HG02759 (cell line): Measurements from ENCODE around the gene ATP7B.

Experiments used
- ATAC-seq: cut with Tn5 transposase; IDR thresholded peaks from one replicate; pipeline ENCODE4 v1.9.1; 2021; ENCODE audit warnings: mild to moderate bottlenecking, moderate library complexity; ENCODE audit not compliant: unreplicated experiment

ATP7B gene

GRCh38 chr13:51900471-51900870 lies 110.8 kb downstream of the ATP7B start:
- ATAC-seq = no peak

GRCh38 chr13:51895906-51896888 lies 115.1 kb downstream of the ATP7B start:
- ATAC-seq = peak; percentile 78

- no peak for ATAC-seq
These were observed 117.0 kb downstream of the ATP7B start for GRCh38 chr13:51894239-51894638.

- no peak for ATAC-seq
These were observed 118.6 kb downstream of the ATP7B start for GRCh38 chr13:51892657-51893056.

DNA sequence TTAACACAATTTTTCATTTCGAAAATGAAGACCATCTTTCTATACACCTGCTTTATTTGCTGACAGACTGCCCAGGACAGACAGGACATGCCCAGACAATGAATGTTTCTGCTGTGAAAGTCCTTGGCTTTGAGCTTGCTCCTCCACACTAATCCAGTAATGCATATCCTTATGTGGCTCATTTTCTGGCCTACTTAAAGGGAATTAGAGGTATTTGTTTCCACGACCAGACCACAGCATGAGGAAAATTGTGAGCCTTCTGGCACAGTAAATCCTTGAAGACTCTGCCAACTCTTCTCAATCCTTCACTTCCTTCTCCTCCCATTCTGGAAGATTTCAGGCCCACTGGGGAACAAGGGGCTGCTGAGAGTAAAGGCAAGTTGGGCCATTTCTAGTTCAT lies 123.8 kb downstream of the ATP7B start:
- ATAC-seq = no peak

- no peak for ATAC-seq
These were observed 125.6 kb downstream of the ATP7B start for GRCh38 chr13:51885651-51886050.

DNA sequence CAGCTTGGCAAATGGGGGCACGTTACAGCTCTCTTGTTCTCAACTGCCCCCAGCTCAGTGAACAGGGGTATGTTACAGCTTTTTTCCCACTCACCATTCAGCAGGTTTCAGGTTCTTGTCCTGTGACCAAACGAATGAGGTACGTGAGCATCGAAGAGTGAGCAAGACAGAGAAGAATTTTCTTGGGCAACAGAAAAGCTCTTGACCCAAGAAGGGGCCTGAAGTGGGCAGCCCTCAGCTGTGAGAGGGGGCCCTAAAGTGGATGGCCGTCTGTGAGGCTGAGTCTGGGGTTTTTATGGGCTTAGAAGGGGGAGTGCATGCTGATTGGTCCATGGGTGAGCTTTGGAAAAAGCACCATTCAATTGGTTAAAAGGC lies 128.0 kb downstream of the ATP7B start:
- no peak for ATAC-seq
